ENCODE measurements around the gene GPATCH4.

GRCh38 chr1:156601892-156602291, 613 bp upstream of the GPATCH4 start:
- TF ChIP-seq CTCF (IDR thresholded peaks at IDR 0.05) (no peak), POLR2A (IDR thresholded peaks at IDR 0.05) (no peak)

All from heart left ventricle (tissue), 13 donors.